Activated CD4-positive, alpha-beta memory T cell treated with anti-CD3 and anti-CD28 coated beads, Interleukin-2, amount 10 ng/mL, durations not matched to agents 7 days and 5 days (primary cell): Measurements from ENCODE around the gene GALNT18. TPM values are rescaled to one million over a fixed set of nuclear protein-coding genes. Genes with fewer than 3 reads are reported as not detected.

Experiments used
- CTCF ChIA-PET: fragments of 350-600 bp; sonication (Branson Sonifier 250); formaldehyde crosslinking; loops from one replicate; lab custom pipeline; 2021; ENCODE audit warnings: antibody characterized with exemption, inconsistent platforms; lab: Charles Lee
- POLR2A ChIA-PET: fragments of 350-600 bp; sonication (Branson Sonifier 250); formaldehyde crosslinking; loops from one replicate; lab custom pipeline; 2021; ENCODE audit warnings: antibody characterized with exemption; lab: Charles Lee
- DNase-seq: peaks from one replicate; pipeline ENCODE4 v3.0.0-alpha.2; 2020
- H3K27ac Mint-ChIP-seq: one replicate; pipeline ENCODE4 v1.8.0; 2021; ENCODE audit warnings: mild to moderate bottlenecking, mixed read lengths
- H3K27me3 Mint-ChIP-seq: one replicate; pipeline ENCODE4 v1.8.0; 2021; ENCODE audit warnings: mixed read lengths
- H3K36me3 Mint-ChIP-seq: one replicate; pipeline ENCODE4 v1.8.0; 2021; ENCODE audit warnings: low read depth, mixed read lengths
- H3K4me1 Mint-ChIP-seq: one replicate; pipeline ENCODE4 v1.8.0; 2021; ENCODE audit warnings: mixed read lengths
- H3K4me3 Mint-ChIP-seq: one replicate; pipeline ENCODE4 v1.8.0; 2021; ENCODE audit warnings: mild to moderate bottlenecking, mixed read lengths
- H3K9me3 Mint-ChIP-seq: one replicate; pipeline ENCODE4 v1.8.0; 2021; ENCODE audit warnings: mixed read lengths
- total RNA-seq, 2 experiments: library from RNA; stranded (reverse); gene quantifications; one replicate each; pipeline ENCODE4 v1.2.3, GENCODE V29; 2021

GALNT18 gene
- total RNA-seq, 2 experiments from 2014 or later: 0.60 to 0.93 TPM

DNA sequence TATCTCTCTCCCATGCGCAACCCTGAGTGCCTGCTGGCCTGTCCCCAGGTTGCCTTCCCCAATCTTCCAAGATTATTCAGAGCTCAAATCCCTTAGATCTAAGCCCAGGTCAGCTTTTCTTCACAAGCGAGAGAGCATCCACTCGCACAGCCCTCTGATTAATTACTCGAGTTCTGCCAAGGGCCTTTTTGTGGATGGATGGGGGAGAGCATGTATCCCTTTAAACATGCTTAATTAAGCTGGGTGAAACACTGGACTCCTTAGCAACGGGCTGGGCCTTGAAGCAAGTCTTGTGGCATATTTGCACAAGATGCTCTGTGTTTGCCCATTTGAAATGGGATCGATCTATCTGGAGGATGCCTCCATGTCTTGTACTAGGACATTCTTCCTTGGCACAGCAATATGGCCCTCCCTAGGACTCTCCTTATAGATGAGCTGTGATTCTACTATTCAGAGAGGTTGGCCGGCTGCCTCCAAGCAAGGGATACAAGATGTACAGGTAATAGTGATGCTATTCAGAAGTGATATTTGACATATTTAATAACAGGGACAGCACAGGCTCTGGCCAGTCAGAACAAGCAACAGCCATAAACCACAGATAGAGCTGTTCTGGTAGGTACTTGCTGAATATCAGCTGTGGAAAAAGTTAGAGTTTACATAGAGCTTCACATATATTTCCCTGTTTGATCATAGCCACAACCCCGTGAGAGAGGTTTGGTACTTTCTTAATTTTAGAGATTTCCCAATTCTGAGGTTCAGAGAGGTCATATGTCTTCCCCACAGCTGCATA is 394.3 kb downstream of the GALNT18 start:
- H3K27me3 Mint-ChIP-seq: no peaks in the 10 kb centered on the region
- CTCF ChIA-PET: interaction anchor here (1.1 kb wide), 1 partner anchor 41 kb away, joined by 3 read pairs; no protein-coding TSS in a partner anchor

More for the DNA sequence above, 394.3 kb downstream of the GALNT18 start:
- DNase-seq: no peak
- POLR2A ChIA-PET: no interaction called here
- no peaks in the 10 kb centered on the region for H3K9me3 Mint-ChIP-seq
- no peak overlapping the region for H3K4me3 Mint-ChIP-seq
- H3K36me3 Mint-ChIP-seq: no peaks in the 10 kb centered on the region
- no peak overlapping the region for H3K27ac Mint-ChIP-seq
- no peaks in the 10 kb centered on the region for H3K4me1 Mint-ChIP-seq

Other genes starting within 250 kb of the GALNT18 start
- 10 to 100 TPM; 38.9 to 41.7 TPM for gene USP47, start 220.0 kb upstream of the GALNT18 start, total RNA-seq